B cell (primary cell): ENCODE results near the gene TRIM38. TPM values are rescaled to one million over a fixed set of nuclear protein-coding genes. Genes with fewer than 3 reads are reported as not detected.

ENCODE experiments used
- ATAC-seq: fragments of 200-7000 bp; cut with Tn5 transposase; one replicate; pipeline ENCODE4 v1.10.0; 2021; ENCODE audit warnings: low read depth, mild to moderate bottlenecking, moderate number of reproducible peaks, moderate library complexity
- CTCF ChIA-PET: fragments of 350-600 bp; sonication (Branson Sonifier 250); formaldehyde crosslinking; loops from one replicate; lab custom pipeline; 2021; ENCODE audit warnings: antibody characterized with exemption, inconsistent platforms; lab: Charles Lee
- POLR2A ChIA-PET: fragments of 350-600 bp; sonication (Branson Sonifier 250); formaldehyde crosslinking; loops from one replicate; lab custom pipeline; 2021; ENCODE audit warnings: antibody characterized with exemption; lab: Charles Lee
- DNase-seq: peaks from one replicate; pipeline ENCODE4 v3.0.0; 2013
- H2AFZ ChIP-seq: 2 replicates; pipeline ENCODE4 v1.6.1; 2012; ENCODE audit warnings: mild to moderate bottlenecking, low read depth, low read length; ENCODE audit not compliant: insufficient read depth, poor library complexity, severe bottlenecking
- H3K27ac ChIP-seq, 2 donors: 1 replicate in 1 of 2; 2 replicates in 1 of 2; pipeline ENCODE4 v1.5.1; 2012 to 2013; ENCODE audit warnings: low read length in 2 of 2, mild to moderate bottlenecking in 2 of 2, moderate library complexity in 1 of 2
- H3K27me3 ChIP-seq, 4 experiments: fragments of 200-600 bp in 1 of 4; sonication (generic) in 1 of 4; replicated peaks in 1 of 4; 1 replicate in 2 of 4; 2 replicates in 2 of 4; pipeline versions ENCODE4 v1.6.1 to v1.7.0; 2013 to 2016; ENCODE audit warnings: low read length in 3 of 4, mild to moderate bottlenecking in 2 of 4, mixed read lengths in 1 of 4, moderate library complexity in 1 of 4; ENCODE audit not compliant: insufficient read depth in 4 of 4, control insufficient read depth in 3 of 4; ENCODE audit errors: control extremely low read depth in 1 of 4
- H3K36me3 ChIP-seq, 2 experiments: replicated peaks in 1 of 2; 1 replicate in 1 of 2; 2 replicates in 1 of 2; pipeline versions ENCODE4 v1.6.1 to v1.7.1; 2013; ENCODE audit warnings: low read length in 1 of 2; ENCODE audit not compliant: insufficient read depth in 2 of 2, control insufficient read depth in 1 of 2; ENCODE audit errors: control extremely low read depth in 1 of 2, extremely low read depth in 1 of 2
- H3K4me1 ChIP-seq, 2 donors: fragments of 200-600 bp in 1 of 2; sonication (generic) in 1 of 2; 1 replicate in 1 of 2; 2 replicates in 1 of 2; pipeline versions ENCODE4 v1.5.1 to v1.6.1; 2013 to 2017; ENCODE audit warnings: low read length in 2 of 2; ENCODE audit not compliant: control insufficient read depth in 2 of 2, insufficient read depth in 2 of 2
- H3K4me2 ChIP-seq: replicated peaks from 2 replicates; pipeline ENCODE3; 2012; ENCODE audit warnings: mild to moderate bottlenecking, low read depth, low read length; ENCODE audit not compliant: poor library complexity, severe bottlenecking
- H3K4me3 ChIP-seq, 5 experiments: fragments of 200-600 bp in 1 of 5; sonication (generic) in 1 of 5; 1 replicate in 3 of 5; 2 replicates in 2 of 5; pipeline versions ENCODE4 v1.5.1 to v1.7.0; 2011 to 2016; ENCODE audit warnings: low read length in 4 of 5, mild to moderate bottlenecking in 4 of 5, low read depth in 2 of 5, control low read depth in 1 of 5, moderate library complexity in 1 of 5; ENCODE audit not compliant: insufficient read depth in 1 of 5; ENCODE audit errors: control extremely low read depth in 1 of 5, extremely low read depth in 1 of 5
- H3K79me2 ChIP-seq: fragments of 200-600 bp; sonication (generic); one replicate; pipeline ENCODE4 v1.6.0; 2016; ENCODE audit warnings: low read length; ENCODE audit not compliant: control insufficient read depth, insufficient read depth
- H3K9ac ChIP-seq: fragments of 200-600 bp; sonication (generic); 2 replicates; pipeline ENCODE4 v1.6.1; 2017; ENCODE audit warnings: mild to moderate bottlenecking, low read length, moderate library complexity
- H3K9me3 ChIP-seq, 3 donors: one replicate each; pipeline versions ENCODE4 v1.6.1 to v1.7.1; 2013; ENCODE audit warnings: low read length in 2 of 3; ENCODE audit not compliant: control insufficient read depth in 2 of 3, insufficient read depth in 1 of 3; ENCODE audit errors: control extremely low read depth in 1 of 3
- H4K20me1 ChIP-seq: 2 replicates; pipeline ENCODE4 v1.6.0; 2012; ENCODE audit warnings: mild to moderate bottlenecking, low read length; ENCODE audit not compliant: insufficient read depth, control insufficient read depth, poor library complexity, severe bottlenecking
- H3K27ac Mint-ChIP-seq: one replicate; pipeline ENCODE4 v1.8.0; 2021; ENCODE audit warnings: mixed read lengths
- H3K27me3 Mint-ChIP-seq: one replicate; pipeline ENCODE4 v1.8.0; 2021; ENCODE audit warnings: mixed read lengths
- H3K4me1 Mint-ChIP-seq: one replicate; pipeline ENCODE4 v1.8.0; 2021; ENCODE audit warnings: mixed read lengths
- H3K4me3 Mint-ChIP-seq: one replicate; pipeline ENCODE4 v1.8.0; 2021; ENCODE audit warnings: mixed read lengths
- H3K9me3 Mint-ChIP-seq: one replicate; pipeline ENCODE4 v1.8.0; 2022; ENCODE audit warnings: mixed read lengths; ENCODE audit not compliant: insufficient read depth
- EZH2 ChIP-seq: IDR thresholded peaks from 2 replicates; pipeline ENCODE4 v1.6.1; 2012; ENCODE audit warnings: borderline replicate concordance, low read depth, mild to moderate bottlenecking, moderate library complexity, low read length; ENCODE audit not compliant: insufficient read depth, poor library complexity, severe bottlenecking
- WGBS: methylation state at CpG from one replicate; pipeline ENCODE4 v1.1.5; 2013; ENCODE audit warnings: missing lambda C conversion rate; ENCODE audit not compliant: insufficient coverage; 5-methylcytosine and 5-hydroxymethylcytosine counted together
- intact Hi-C: fragments of 100-400 bp; cut with micrococcal nuclease; formaldehyde crosslinking; loops from one replicate; pipeline ENCODE4 v1.10.0; 2022
- polyA plus RNA-seq: library from polyadenylated mRNA; depleted of rRNA; stranded (reverse); fragments of >200 nt; gene quantifications from 2 replicates; pipeline ENCODE4 v1.2.3, GENCODE V29; 2012
- total RNA-seq, 2 donors: library from RNA; stranded (reverse); fragments of 120-200 nt in 1 of 2; gene quantifications; 1 replicate in 1 of 2; 2 replicates in 1 of 2; pipeline versions ENCODE4 v1.2.3 to v1.2.4, GENCODE V29; 2013 to 2022
- TF ChIP-seq, protein P1 (sequence below): fragments of 200-600 bp; IDR thresholded peaks from one replicate; pipeline ENCODE4 v1.8.0; 2022; ENCODE audit warnings: antibody characterized with exemption, mild to moderate bottlenecking

TRIM38 gene
- total and polyA plus RNA-seq, 2 donors (not counting 1 experiment from before 2014, with no cell fraction given) = 29.3 to 57.2 TPM

GRCh38 chr6:25971187-25971821 is 8.7 kb downstream of the TRIM38 start:
- Mint-ChIP-seq H3K9me3 (no peaks in the 10 kb centered on the region), H3K27ac (peak overlapping the region; percentile 63), H3K4me3 (no peak overlapping the region), H3K4me1 (peaks cover 84% of the 10 kb centered on the region), H3K27me3 (no peaks in the 10 kb centered on the region)
- Histone ChIP-seq H3K9me3 (no peaks in the 10 kb centered on the region), H2AFZ (no peak overlapping the region), H3K79me2 (peaks cover 67% of the 10 kb centered on the region), H4K20me1 (peaks cover 82% of the 10 kb centered on the region), H3K4me1 (peaks cover 32 to 52% of the 10 kb centered on the region in 2 donors), H3K27ac (peak overlapping the region in 1 of 2 donors; percentile 29), H3K4me3 (no peak overlapping the region), H3K27me3 (no peaks in the 10 kb centered on the region), H3K36me3 (peaks cover 47 to 98% of the 10 kb centered on the region in 2 experiments), H3K9ac (no peak overlapping the region), H3K4me2 (no peak overlapping the region)
- intact Hi-C loops = no loop called here
- TF ChIP-seq, protein P1, sequence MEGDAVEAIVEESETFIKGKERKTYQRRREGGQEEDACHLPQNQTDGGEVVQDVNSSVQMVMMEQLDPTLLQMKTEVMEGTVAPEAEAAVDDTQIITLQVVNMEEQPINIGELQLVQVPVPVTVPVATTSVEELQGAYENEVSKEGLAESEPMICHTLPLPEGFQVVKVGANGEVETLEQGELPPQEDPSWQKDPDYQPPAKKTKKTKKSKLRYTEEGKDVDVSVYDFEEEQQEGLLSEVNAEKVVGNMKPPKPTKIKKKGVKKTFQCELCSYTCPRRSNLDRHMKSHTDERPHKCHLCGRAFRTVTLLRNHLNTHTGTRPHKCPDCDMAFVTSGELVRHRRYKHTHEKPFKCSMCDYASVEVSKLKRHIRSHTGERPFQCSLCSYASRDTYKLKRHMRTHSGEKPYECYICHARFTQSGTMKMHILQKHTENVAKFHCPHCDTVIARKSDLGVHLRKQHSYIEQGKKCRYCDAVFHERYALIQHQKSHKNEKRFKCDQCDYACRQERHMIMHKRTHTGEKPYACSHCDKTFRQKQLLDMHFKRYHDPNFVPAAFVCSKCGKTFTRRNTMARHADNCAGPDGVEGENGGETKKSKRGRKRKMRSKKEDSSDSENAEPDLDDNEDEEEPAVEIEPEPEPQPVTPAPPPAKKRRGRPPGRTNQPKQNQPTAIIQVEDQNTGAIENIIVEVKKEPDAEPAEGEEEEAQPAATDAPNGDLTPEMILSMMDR = no peak
- TF ChIP-seq EZH2 = no peak
- ATAC-seq (no peak), DNase-seq (no peak)
- POLR2A ChIA-PET = interaction anchor here (1.0 kb wide), 1 partner anchor 21 kb away, joined by 3 read pairs; no protein-coding TSS in a partner anchor
- CTCF ChIA-PET = interaction anchor here (0.9 to 4.1 kb wide), 4 partner anchors 11 to 33 kb away, joined by 3 to 19 read pairs (median 10); no protein-coding TSS in a partner anchor
- 100% methylated on average over 1 of the region's 1 CpG for WGBS

GRCh38 chr6:25972128-25972527 is 9.5 kb downstream of the TRIM38 start:
- H2AFZ ChIP-seq = no peak overlapping the region
- DNase-seq = no peak
- no peak overlapping the region for H3K4me2 ChIP-seq
- Mint-ChIP-seq H3K27ac (peak overlapping the region; percentile 63), H3K4me1 (peaks cover 82% of the 10 kb centered on the region), H3K4me3 (no peak overlapping the region), H3K27me3 (no peaks in the 10 kb centered on the region), H3K9me3 (no peaks in the 10 kb centered on the region)
- H3K4me1 ChIP-seq = peaks cover 24 to 44% of the 10 kb centered on the region in 2 donors
- no peaks in the 10 kb centered on the region for H3K27me3 ChIP-seq
- ChIA-PET CTCF (interaction anchor here (1.0 to 4.1 kb wide), 2 partner anchors 21 to 32 kb away, joined by 3 to 17 read pairs; no protein-coding TSS in a partner anchor), POLR2A (no interaction called here)
- H4K20me1 ChIP-seq = peaks cover 82% of the 10 kb centered on the region
- no peak overlapping the region for H3K9ac ChIP-seq
- WGBS = no CpG with 5 or more reads among the region's 1 CpG
- peaks cover 67% of the 10 kb centered on the region for H3K79me2 ChIP-seq
- no peak for ATAC-seq
- TF ChIP-seq, protein P1 = no peak
- TF ChIP-seq EZH2 = no peak
- intact Hi-C loops = no loop called here
- H3K36me3 ChIP-seq = peaks cover 45 to 98% of the 10 kb centered on the region in 2 experiments
- H3K4me3 ChIP-seq = no peak overlapping the region
- H3K27ac ChIP-seq = peak overlapping the region in 1 of 2 donors; percentile 29
- H3K9me3 ChIP-seq = no peaks in the 10 kb centered on the region
